GM21381 (cell line): ENCODE data around the gene LDLRAD4.

Source experiments
- ATAC-seq: cut with Tn5 transposase; IDR thresholded peaks from one replicate; pipeline ENCODE4 v1.9.1; 2021; ENCODE audit warnings: mild to moderate bottlenecking, moderate library complexity; ENCODE audit not compliant: unreplicated experiment

LDLRAD4 gene

DNA sequence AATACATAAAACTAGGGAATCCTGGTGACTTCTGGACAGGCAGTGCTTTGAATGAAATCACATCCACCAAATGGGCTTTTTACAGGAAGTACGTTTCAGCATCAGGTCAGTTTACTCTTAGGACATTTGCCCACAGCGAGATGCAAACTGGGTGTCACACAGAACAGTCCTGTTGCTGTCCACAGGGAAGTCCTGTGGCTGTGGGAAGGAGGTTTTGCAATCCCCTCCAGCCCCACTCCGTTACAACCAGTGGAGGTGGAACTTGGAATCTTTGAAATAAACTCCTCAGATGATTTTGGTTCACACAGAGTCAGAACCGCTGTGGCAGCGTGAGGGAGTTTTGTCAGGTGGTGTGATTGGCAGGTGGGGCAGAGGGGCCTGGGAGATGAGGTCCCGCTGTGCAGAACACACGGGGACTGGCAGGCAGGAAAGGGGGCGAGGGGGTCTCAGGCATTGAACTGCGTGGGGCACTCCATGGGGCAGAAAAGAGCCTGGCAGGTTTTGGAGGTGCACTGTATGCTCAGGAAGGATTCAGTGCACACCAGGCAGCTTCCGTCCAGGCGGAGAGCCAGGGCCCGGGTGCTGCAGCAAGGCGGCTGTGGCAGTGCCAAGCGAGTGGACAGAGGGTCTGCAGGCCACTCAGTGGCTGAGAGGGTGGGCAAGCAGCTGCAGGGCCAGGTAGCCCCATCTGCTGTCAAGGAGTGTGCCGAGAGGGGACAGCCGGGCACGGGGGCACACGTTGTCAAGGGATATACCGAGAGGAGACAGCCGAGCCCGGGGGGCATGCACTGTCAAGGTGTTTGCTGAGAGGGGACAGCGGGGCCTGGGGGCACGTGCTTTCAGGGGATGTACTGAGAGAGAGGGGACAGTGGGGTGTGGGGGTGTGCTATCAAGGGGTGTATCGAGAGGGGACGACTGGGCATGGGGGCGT lies 148.7 kb downstream of the LDLRAD4 start:
- no peak for ATAC-seq

DNA sequence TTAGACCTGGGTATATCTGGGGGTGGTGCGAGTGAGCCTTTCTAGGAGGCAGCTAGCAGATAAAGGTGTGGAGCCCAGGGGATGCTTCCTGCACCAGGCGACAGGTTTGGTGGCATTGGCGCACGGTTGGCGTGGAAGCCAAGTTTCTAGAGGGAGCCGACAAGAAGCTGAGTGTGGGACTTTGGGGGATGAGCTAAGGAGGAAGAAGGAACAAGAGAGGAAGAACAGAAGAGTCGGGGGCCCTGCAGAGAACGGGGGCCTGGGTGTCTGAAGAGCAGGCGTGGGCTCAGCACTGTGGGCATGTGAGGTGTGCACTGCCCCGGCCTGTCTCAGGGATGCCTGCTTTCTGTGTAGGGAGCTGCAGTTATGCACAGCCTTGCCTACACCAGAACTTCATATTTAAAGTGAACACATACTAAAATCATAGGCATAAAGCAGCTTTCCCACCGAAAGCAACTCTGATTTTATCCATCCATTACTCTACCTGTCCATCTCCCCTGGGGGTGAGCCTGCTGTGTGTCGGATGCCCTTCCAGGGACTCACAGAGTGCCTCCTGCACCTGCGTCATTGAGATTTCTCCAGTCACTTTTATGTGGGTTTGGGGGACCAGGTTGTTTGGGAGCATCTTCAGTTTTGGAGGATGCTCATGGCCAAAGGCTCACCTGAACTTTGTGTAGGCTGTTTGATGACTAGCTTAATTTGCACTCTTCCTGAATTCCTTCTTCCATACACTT lies 149.7 kb downstream of the LDLRAD4 start:
- ATAC-seq: no peak

DNA sequence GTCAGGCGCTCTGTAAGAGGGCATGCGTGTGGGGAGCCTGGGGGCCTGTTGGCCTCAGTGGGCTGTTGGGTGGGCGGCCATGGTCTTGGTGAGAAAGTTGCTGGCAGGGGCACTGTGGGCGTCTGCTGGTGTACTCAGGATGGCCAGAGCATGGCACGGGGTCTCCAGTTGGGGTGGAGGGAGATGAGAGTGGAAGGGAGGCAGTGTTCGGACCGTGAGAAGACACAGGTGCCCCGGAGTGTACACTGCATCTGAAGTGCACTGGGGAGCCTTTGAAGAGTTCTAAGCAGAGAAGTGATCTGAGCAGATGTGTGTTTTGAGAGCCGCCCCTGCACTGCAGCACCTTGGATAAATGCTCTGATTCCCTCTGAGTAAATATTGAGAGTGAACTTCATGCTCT lies 150.8 kb downstream of the LDLRAD4 start:
- no peak for ATAC-seq

DNA sequence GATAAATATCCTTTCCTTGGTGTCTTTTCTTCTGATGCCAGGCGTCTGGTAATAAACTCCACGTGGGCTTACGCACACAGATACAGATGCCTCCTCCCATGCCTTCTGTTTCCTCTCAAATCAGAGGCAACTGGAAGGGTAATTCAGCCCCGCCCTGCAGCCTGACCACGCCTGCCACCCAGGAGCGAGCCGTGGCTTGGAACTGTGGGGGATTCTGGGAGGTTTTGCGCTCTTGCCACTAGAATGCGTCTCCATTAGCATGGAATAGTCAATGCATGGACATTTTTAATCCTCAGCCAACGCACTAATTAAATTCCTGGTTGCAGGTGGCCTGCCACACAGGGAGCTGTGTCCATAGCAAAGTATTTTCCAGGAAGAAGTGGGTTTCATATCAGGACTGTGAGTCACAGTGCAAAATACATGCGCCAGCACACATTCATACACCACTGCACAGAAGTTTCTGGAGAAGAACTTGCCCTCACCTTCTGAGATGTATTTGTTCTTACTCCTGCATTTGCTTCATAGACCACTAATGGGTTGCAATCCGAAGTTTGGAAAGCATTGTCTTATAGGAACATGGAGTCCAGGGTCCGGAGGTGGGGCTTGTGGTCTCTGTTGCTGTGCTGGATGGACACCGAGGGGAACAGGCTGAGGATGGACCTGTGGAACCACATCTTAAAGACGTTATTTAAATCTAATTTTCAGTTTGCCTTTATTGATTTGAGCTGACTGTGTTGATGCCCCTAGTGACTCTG lies 151.4 kb downstream of the LDLRAD4 start:
- ATAC-seq: no peak

DNA sequence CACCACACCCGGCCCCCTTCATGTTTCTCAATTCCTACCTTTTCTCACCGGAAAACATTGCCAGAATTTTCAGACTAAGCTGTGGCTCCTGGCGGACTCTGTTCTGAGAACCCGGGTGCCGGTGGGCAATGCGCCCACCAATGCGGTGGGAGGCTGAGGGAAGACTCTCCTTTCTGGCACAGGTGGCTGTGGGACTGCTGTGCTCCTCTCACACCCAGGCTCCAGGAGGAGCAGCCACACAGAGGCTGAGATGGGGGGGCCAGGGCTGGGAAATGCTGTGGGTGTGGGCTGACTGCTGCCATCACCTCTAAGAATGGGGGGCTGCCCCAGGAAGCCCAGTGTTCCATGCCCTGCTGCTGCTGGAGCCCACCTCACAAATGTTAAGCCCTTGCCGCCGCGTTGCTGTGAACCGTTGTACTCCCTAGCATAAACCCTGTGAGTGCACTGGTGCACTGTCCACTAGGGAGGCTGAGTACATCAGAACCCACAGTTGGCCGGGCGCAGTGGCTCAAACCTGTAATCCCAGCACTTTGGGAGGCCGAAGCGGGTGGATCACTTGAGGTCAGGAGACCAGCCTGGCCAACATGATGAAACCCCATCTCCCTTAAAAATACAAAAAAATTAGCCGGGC lies 152.6 kb downstream of the LDLRAD4 start:
- no peak for ATAC-seq

DNA sequence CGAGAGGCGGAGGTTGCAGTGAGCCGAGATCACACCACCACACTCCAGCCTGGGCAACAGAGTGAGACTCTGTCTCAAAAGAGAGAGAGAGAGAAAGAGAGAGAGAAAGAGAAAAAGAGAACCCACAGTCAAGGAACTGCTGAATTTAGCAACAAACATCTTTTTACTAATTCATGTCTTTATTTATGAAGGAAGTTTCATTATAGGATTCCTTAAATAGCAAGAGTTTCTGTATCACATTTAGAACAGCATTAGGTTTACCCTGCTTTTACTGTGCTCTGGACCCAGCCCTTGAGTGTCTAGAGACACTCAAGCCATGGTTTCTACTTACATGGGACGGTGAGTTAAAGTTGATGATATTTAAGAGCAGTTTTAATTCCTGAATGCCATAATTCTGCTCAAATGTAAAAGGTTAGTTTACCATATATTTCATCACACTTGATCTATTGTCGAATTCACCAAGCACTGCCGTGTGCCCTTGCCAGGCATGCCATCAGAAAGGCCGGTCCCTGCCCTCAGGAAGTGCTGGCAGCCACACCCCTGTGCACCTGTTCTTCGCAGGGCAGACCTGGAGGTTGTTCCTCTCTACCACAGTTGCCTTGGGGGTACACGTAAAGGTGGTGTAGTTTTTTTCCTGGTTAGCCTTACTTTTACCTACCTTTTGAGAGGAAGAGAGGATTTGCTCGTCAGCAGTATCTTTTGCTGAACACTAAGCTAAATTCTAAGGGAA lies 153.3 kb downstream of the LDLRAD4 start:
- ATAC-seq: no peak

DNA sequence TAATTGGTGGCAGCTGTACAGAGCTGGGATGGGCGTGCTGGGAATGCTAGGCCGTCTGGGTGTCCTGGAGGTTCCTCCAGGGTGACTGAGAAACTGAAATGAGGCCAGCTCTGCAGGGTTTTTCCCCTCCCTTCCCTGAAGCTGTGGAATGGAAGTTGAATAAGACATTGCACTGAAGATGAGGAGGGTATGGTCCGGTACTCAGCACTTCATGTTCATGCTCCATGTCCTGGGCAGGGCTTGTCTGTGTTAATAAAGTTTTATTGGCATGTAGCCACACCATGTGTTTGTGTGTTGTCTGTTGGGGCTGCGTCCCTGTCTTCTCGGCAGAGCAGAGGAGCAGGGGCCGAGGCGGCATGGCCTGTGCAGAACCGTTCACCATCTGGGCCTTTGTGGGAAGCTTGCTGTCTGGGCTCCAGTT lies 154.0 kb downstream of the LDLRAD4 start:
- ATAC-seq: no peak

DNA sequence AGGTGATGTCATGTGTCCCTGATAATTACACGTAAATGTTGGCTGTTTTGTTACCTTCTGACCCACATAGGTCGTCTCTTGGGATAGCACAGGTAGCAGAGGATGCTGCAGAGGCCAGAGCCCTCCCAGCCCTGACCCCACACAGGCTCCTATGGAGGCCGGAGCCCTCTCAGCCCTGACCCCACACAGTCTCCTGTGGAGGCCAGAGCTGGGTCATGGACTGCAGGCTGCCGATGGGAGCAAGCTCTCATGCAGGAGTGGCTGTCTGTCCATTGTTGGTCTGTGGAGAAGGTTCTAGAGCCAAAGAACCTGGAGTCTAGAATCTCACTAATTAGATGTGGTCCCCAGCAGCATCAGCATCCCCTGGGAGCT lies 155.5 kb downstream of the LDLRAD4 start:
- no peak for ATAC-seq

DNA sequence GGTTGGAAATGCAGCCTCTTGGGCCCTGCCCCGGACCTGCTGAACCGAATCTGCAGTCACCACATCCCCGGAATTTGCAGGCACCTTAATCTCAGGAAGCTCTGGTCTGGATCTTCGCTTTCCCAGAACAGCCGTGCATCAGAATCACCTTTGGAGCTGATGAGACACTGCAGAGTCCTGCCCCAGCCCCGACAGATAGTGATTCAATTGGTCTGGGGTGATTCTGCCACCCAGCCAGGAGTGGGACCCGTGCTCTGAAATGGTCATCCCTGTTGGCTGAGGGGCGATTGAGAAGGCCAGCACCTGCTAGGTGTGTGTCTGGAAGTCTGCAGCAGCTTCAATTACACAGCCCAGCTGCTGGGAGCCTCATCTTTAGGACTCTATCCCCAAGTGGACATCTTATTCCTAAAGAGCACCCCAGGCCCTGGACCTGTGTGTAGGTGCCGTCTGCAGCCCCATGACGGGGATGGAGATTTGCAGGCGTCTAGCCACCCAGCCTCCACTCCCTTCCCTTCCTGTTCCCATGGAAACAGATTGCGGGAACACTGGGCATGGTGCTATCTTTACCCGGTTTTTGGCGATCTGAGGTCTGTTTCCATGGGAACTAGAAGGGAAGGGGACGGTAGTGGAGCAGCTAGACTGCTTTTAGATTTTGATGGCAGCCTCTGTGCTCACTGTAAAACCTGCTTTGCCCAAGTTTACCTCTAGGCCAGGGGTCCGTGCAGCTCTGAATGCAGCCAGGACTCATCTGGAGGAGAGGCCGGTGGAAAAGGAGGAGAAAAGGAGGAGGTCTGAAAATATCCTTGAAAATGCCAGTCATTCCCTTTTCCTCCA lies 156.1 kb downstream of the LDLRAD4 start:
- peak; percentile 9 for ATAC-seq

DNA sequence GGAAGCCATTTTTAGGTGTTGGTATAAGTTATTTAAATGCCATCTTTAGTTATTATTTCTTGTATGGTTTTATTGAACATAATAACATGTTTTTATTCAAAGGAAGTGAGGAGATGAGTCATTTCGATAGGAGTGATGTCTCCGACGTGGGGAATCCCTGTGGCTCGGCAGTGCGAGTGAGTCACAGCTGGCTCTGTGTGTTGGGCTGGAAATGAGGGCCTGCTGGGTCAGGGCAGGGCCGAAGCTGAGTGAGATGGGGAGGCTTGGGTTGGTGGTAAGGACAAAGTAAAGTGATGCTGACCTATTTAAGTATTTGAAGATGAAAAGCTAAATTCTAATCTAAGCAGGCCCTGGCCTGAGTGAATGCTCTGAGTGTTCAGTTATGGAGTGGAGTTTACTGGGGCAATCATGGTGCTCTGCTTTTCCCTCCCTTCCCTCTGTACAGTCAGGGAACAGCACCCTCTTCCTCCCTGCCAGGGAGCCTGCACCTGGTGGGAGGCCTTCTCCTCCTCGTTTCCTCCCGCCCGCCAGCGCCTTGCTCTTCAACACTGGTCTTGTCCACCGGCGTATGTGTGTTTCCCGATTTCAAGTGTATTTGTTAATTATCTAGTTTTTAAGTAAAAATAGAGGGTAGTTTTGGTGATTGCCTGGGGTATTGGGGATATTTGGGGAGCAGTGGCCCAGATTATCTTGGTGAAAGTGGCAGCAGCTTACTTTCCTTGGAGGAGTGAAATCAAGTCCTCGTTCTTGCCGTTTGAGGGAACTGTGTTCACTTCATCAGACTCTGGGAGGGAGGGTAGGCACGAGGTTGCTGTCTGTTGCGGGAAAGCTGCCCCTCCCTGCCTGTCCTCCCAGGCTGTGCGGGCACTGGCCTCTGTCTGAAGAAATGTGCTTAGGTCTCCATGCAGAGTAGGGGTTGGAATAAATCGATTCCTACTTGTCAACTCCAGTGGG lies 157.0 kb downstream of the LDLRAD4 start:
- ATAC-seq: peak; percentile 86

DNA sequence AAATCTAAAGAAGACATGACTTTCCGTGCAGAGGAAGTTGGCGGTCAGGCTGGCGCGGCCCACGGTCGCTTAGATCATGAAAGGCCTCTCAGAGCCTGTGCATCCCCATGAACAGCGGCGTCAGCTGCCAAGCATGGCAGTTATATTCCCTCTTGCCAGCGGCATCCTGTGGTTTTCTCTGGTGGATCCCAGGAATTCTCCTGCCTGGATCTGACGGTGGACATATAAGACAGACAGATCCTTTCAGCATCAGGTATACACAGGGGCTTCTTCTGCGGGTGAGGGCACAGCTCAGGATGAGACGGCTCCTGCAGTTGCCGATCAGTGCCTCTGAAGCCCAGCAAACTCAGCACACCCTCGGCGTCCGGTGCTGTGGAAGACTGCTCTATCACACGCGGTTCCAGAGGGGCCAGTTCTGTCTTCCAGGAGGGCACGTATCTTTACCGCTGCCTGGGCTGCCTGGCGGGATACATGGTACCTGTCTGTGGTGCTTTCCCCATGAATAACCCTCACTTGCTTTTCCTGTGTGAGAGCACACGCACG lies 157.8 kb downstream of the LDLRAD4 start:
- ATAC-seq: no peak

DNA sequence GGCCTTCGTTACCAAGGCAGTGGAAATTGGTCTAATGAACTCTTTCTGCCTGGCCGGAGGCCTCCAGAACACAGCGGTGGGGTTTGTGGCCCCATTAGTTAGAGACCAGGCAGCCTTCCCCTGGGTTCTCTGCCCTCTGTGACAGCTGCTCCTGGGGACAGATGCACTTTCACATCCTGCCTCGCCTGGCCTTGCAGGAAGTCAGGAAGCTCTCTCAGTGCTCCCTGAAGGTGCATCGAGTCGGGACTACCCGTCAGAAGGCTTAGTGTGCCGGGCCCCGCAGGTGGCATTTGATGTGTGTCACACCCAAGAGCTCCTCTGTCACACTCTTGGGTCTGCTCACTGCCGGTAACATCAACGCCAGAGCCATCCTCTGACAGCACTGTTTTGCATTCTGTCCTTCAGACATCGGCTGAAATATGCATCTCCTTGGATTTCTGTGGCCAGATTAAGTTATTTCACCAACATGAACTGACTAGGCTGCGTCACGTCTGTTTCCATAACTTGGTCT lies 158.3 kb downstream of the LDLRAD4 start:
- ATAC-seq: no peak

DNA sequence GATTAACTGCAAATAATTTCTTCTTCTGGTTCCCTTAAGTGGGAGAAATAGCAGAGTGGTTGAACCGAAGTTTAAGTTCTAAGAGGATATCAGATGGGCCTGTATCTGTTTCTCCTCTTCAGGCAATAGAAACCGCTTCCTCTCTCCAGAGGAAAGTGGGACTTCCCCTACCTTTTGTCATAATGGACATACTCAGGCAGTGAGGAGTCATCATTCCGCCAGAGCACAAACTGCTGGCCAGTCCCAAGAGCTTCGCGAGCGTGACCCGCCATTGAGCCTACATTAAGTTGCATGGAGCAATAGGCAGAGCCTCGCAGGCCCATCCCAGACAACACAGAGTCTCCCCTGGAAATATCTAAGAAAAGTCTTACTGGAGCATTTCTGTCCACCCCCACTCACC lies 158.9 kb downstream of the LDLRAD4 start:
- ATAC-seq: no peak

DNA sequence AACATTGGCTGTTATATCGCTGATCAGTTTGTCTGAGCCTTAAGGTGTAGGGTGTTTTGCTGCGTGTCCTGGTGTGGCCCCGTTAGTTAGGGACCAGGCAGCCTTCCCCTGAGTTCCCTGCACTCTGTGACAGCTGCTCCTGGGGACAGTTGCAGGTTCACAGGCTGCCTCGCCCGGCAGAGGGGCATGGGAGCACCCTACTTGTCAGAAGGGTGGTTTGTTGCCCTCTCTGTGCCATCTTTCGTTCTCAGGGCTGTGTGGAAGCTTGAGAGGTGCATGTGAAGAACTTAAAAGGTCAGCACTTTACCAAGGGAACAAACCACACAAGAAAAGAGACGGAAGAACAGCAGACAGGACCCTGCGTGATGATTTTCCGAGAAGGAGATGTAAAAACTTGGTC lies 159.6 kb downstream of the LDLRAD4 start:
- ATAC-seq: no peak

DNA sequence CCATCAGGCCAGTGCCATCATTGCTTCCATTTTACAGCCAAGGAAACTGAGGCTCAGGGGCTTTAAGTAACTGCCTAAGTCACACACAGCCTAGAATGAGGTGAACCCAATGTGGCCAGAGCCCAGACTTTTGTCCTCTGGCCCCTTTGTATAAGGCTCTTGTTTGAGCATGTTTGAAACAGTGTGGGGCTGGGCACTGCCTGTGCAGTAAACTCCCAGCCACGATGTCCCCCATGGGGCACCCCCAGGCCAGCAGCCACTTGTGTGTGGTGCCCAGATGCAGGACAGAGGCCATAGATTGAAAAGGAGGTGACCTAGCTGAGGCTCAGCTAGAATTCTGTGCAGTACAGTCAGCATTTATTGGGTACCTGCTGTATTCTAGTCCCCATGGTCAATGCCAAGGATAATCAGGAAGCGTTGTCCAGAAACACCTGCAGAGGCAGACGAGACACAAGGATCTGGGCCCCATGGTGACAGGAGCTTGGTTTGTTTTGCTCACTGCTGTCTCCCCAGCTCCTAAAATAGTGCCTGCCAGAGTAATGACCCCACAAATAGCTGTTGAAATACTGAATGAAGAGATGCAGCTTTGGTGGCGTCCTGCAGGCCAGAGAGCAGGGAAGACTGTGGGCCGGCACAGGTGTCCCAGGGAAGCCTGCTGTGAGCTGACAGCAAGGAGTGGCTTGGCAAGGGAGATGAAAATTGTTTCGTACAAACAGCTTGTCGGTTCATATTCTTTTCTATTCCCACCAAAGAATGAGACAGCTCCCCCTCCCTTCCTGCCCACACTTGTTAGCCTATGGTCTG lies 160.7 kb downstream of the LDLRAD4 start:
- ATAC-seq: no peak

DNA sequence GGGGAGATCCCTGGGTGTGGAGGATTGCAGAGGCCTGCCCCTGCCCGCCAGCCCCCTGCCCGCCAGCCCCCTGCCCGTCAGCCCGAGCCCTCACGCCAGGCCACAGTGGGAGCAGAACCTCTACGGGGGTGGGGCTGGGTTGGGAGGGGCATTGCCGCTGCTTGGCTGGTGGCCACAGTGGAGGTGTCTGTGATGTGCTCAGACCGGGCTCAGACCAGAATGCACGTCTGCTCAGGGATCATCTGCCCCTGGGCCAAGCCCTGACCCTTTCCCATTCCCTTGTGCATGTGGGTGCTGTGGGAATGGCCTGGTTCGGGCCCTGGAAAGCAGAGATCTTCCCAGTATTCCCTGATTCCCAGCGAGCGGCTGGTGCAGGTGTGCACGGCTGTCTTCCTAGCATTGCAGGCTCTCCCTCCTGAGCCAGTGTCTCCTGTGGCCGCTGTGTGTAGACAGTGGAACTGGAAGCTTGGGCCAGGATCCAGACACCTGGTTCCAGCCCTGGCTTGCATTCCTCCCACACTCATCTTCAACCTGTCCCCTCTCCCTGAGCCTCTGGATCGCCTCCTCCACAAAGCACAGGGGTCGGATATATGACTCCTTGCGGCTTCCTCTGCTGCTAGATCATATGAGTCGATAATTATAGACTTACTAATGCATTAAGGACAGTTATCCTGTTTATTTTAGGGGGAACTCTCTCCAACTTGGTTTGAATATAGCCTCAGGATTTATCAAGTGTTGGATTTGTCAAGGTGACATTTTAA lies 161.6 kb downstream of the LDLRAD4 start:
- ATAC-seq: no peak
